Measurements from ENCODE around the gene SLC25A19.
"Not testable (repeated sequence)": the region's sequence is repeated elsewhere in the genome, so short reads cannot be mapped to it uniquely, and the experiment has no call there.

SLC25A19 gene

DNA sequence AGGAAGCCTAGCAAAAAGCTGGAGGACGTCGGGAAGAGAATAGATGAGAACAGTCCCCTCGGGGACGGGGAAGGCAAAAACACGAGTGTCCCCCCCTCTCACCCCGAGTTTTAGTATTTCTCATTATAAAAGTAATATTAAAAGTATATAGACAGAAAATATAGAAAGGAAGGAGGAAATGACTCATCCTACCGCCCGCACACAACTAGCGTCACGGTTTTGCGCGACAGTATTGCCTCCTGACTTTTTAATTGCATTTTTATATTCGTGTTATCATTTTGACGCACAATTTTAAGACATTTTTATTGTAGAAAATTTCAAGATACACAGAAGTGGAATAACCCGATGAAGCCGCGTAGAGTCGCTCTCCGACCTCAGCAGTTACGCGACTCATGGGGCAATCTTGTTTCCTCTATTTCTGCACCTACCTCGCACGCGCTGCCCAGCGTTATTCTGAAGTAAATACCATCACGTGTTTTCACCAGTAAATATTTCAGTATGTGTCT, 652 bp upstream of the SLC25A19 start:
- peak overlapping the region; percentile 83 for H3K4me3 ChIP-seq (ENCODE audit: low read depth, low read length)
- TF ChIP-seq, protein P1, sequence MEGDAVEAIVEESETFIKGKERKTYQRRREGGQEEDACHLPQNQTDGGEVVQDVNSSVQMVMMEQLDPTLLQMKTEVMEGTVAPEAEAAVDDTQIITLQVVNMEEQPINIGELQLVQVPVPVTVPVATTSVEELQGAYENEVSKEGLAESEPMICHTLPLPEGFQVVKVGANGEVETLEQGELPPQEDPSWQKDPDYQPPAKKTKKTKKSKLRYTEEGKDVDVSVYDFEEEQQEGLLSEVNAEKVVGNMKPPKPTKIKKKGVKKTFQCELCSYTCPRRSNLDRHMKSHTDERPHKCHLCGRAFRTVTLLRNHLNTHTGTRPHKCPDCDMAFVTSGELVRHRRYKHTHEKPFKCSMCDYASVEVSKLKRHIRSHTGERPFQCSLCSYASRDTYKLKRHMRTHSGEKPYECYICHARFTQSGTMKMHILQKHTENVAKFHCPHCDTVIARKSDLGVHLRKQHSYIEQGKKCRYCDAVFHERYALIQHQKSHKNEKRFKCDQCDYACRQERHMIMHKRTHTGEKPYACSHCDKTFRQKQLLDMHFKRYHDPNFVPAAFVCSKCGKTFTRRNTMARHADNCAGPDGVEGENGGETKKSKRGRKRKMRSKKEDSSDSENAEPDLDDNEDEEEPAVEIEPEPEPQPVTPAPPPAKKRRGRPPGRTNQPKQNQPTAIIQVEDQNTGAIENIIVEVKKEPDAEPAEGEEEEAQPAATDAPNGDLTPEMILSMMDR (IDR thresholded peaks at IDR 0.05; ENCODE audit: control insufficient read depth, extremely low read depth, insufficient read depth), result peak; percentile 31; the same call in 1 of the 2 replicates
- no peak for DNase-seq (ENCODE audit: low read depth)

DNA sequence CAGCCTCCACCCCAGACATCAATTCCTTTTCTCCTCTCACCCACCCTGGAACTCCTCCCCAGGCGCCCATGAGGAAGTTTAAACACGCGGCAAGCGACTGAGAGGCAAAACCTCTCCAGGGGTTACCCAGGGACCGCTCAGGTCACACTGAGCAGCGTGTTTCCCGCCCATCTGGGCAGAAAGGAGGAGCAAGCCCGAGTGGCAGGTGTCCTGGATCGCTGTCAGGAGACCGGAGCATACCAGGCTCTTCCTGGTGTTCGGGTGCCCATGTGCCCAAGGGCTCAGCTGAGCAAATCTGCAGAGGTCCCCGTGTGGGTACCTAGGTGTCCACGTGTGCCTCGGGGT, 491 bp downstream of the SLC25A19 start:
- peak overlapping the region; percentile 83 for H3K4me3 ChIP-seq (ENCODE audit: low read depth, low read length)
- DNase-seq (ENCODE audit: low read depth), result no peak
- TF ChIP-seq, protein P1 (IDR thresholded peaks at IDR 0.05; ENCODE audit: control insufficient read depth, extremely low read depth, insufficient read depth), result no peak

DNA sequence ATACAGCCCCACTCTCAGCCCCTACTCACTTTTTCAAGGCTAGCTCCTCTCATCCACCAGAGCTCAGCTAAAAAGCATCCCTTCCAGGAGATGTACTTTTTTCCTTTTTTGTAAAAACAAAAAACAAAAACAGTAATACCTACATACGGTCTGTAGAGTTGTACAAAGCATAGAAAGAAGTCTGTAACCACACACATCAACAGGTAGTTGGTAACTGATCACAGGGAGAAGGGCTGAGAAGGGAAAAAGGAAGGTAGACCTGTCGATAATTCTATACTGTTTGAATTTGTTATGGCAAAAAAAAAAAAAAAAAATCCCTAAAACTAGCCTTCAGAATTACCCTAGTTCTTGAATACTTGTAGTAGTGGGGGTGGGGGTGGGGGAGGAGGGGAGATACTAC, 874 bp downstream of the SLC25A19 start:
- peak overlapping the region; percentile 83 for H3K4me3 ChIP-seq (ENCODE audit: low read depth, low read length)
- DNase-seq (ENCODE audit: low read depth), result no peak
- TF ChIP-seq, protein P1 (IDR thresholded peaks at IDR 0.05; ENCODE audit: control insufficient read depth, extremely low read depth, insufficient read depth), result no peak

DNA sequence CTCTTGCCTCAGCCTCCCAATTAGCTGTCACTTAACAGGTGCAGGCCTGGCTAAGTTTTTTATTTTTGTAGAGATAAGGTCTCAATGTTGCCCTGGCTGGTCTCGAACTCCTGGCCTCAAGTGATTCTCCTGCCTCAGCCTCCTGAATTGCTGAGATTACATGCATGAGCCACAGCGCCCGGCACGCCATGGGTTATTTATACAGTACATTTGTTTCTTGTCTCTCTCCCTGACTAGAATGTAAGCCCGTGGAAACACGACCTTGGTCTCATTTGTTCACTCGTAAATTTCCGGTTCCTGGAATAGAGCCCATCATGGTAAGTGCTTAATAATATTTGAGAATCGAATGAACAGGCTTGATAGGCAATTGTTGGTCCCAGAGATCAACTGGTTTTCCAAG, 2.0 kb downstream of the SLC25A19 start:
- H3K4me3 ChIP-seq (ENCODE audit: low read depth, low read length), result no peak overlapping the region
- TF ChIP-seq, protein P1 (IDR thresholded peaks at IDR 0.05; ENCODE audit: control insufficient read depth, extremely low read depth, insufficient read depth), result no peak
- DNase-seq (ENCODE audit: low read depth), result no peak

DNA sequence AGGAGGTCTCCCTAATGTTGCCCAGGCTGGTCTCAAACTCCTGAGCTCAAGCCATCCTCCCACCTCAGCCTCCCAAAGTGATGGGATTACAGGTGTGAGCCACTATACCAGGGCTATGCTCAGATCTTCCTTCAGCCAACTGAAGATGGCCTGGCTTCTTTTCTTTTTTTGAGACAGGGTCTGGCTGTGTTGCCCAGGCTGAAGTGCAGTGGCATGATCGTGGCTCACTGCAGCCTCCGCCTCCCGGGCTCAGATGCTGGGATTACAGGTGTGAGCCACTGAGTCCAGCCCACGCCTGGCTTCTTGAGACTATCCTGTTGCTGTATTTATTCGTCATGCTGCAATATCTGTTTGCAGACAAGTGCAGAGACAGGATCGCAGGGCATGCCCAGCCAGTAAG, 4.1 kb downstream of the SLC25A19 start:
- H3K4me3 ChIP-seq (ENCODE audit: low read depth, low read length), result no peak overlapping the region
- DNase-seq (ENCODE audit: low read depth), result no peak
- TF ChIP-seq, protein P1 (IDR thresholded peaks at IDR 0.05; ENCODE audit: control insufficient read depth, extremely low read depth, insufficient read depth), result no peak

DNA sequence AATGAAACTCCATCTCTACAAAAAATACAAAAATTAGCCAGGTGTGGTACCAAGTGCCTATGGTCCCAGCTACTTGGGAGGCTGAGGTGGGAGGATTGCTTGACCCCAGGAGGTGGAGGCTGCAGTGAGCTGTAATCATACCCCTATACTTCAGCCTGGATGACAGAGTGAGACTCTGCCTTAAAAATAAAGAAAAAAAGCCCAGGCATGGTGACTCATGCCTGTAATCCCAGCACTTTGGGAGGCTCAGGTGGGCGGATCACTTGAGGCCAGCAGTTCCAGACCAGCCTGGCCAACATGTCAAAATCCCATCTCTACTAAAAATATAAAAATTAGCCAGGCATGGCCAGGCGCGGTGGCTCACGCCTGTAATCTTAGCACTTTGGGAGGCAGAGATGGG, 9.0 kb downstream of the SLC25A19 start:
- not testable (repeated sequence) for H3K4me3 ChIP-seq (ENCODE audit: low read depth, low read length); DNase-seq (ENCODE audit: low read depth)

DNA sequence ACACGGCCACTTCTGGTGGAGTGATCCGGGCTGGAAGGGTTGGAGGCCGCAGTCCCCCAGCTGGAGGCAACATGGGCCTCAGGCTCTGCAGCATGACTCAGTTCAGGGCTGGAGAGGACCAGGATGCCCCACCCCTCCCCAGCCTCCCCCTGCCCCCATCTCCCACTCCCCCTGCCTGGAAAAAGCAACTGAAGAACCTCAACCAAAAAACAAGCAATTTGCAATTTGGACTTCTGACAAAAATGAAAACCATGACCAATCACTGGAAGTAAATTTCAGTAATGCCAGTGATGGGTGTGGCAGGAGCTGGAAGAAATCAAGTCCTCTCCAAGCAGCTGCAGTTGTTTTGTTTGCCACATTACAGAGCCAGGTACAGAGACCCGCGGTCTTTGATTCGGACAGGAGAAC, 11.6 kb downstream of the SLC25A19 start:
- TF ChIP-seq, protein P1 (IDR thresholded peaks at IDR 0.05; ENCODE audit: control insufficient read depth, extremely low read depth, insufficient read depth), result no peak
- DNase-seq (ENCODE audit: low read depth), result no peak
- no peak overlapping the region for H3K4me3 ChIP-seq (ENCODE audit: low read depth, low read length)

Measured in LNCaP clone FGC (cell line).